Measurements from ENCODE around the gene SLC48A1.
"Not testable (repeated sequence)": the region's sequence is repeated elsewhere in the genome, so short reads cannot be mapped to it uniquely, and the experiment has no call there.

Gene SLC48A1

DNA sequence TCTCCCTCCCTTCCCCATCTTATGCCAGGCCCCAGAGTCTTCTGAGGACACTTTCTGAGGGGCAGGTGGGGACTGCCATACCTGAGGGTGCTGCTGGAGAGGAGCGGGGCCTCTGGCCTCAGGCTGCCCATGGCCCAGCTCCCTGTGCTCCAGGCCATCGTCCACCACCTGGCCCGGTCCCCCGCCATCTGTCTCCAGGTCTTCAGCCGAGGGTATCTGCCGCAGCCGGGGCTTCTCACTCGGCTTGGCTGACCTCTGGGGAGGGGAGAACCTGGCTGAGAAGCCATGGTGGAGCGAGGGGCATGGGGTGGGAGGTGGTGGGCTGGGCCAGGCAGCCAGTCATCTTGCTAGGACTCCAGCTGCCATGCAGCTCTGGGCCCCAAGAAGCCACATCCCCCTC is 21.6 kb downstream of the SLC48A1 start:
- DNase-seq, result no peak

DNA sequence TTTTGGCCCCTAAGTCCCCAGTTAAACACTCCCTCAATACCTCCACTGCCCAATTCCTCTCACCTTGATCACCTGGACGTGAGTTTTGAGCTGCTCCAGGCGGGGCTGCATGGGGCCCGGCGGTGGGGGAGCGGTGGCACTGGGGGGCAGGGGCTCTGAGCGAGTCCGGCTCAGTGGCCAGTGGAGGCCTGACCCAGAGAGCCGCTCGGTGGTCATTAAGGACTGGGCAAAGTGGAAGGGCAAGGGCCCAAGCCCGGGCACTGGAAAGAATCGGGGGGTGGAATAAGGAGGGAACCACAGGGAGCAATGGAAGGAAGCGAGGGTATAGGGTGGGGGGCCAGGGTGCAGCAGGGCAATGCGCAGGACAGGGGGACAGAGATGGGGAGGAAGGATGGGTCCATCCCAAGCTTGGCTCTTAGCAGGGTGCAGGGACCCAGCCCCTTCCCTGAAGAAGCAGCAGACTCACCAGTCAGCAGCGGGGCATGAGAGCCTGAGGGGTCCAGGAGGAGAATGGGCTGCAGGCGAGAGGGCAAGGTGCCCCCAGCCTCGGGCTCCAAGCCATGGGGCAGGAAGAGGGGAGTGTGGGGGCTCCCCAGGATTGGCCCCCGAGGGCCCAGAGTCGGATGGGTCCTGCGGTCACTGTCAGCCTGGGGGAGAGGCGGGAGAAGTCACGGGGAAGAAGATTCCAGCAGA is 22.2 kb downstream of the SLC48A1 start:
- no peak for DNase-seq

DNA sequence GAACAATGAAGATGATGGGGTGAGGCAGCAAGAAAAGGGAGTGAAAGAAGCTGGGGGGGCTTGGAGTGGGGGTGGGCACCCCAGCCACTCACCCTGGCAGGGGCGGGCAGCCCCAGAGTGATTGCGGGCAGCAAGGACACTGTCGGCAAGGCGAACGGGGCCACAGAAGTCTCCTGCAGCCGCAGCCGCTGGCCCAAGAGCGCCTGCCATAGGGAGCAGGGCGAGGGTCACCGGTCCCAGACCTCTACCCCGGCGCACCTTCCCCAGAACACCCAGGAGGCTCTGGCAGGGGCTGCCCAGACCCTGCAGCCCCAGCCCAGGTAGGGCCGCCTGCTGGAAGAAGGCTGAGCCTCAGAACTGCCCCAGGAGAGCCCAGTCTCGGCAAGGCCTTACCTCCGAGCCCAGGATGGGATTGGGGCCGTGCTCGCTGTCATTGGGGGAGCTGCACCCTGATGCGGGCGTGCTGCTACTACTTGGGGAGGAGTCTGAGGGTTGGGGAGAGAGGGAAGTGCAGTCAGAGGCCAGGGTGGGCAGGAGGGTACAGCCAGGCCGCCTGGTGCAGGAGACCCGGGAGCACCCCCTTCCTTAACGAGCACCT is 22.9 kb downstream of the SLC48A1 start:
- no peak for DNase-seq

DNA sequence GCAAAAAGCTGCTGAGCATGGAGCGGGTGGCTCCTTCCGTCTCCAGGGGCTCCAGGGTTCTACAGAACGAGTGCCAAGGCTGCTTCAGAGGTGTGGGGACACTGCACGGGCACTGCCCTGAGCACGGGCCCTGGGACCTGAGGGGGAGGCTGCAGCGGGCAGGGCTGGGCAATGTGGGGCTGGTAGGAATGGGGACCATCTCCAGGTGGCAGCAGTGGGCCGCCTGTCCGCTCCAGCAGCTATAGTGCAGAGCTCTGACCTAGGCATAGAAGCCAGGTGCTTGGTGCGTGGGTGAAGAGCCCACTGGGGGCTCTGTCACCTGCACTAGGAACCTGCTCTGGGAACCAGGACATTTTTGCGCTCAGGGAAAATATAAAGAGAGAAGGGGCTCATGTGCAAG is 24.4 kb downstream of the SLC48A1 start:
- no peak for DNase-seq

DNA sequence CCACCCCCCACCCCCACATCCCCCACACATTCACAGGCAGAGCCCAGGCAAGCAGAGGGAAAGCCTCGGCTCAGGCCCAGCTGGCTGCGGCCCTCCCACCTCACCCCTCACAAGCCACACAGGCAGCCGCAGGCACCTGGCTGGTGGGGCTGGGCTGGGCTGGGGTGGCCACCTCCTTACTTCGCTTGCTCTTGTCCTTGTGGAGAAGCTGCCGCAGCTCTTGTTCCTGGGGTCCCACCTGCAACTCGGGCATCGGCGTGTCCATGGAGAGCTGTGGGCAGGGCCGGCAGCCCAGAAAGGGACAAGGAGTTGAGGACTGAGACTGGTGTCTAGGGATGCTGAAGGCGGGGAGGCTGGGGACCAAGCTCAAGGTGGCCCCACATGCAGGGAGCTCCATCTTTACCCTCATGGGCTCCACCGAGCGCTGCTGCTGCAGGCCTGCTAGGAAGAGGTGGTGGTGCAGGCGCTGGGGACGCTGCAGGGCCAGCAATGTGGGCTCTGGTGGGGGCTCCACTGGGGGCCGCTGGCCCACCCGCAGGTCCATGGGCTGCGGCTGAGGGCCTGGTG is 25.4 kb downstream of the SLC48A1 start:
- no peak for DNase-seq

DNA sequence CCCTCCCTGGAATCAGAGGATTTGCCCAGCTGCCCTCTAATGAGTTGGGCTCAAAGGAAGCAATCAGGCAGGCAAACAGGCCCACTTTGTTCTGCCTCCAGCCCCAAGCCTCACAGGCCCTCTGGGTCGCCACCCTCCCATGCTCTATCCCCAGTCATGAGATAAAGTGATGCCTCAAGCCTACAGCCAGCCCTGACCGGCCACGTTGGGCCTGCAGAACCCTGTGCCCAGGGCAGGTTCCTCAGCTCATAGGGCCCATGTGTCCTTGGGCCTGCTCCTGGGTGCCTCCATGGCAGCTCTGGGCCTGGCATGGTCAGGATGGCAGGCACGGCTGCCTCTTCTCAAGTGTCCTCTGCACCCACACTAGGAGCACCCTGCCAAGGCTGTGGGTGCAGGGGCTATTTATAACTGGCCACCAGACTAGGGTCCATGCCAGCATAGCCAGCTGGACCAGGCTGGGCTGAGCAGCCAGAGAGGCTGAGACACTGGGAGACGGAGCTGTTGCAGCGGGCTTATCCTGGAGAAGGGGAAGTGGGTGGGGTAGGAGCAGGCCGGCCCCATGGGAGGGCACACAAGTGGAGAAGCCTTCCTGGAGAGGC is 26.4 kb downstream of the SLC48A1 start:
- no peak for DNase-seq

DNA sequence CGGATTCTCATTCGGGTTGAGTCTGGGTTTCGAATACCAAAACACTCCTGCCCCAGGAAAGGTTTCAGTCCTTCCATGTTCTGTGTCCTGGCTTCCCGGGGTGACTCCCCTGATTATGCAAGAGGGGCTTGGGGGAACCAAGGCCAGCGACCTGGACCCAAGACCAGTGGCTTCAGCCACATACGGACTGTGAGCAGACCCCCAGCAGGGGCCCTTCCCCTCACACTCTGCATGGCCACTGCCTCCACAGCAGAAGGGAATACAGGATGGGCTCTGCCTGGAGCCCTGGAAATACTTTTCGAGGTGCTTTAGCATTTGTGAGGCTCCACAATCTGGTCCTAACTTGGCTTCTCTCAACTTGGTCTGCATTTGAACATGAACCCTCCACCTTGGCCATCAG is 27.5 kb downstream of the SLC48A1 start:
- no peak for DNase-seq

DNA sequence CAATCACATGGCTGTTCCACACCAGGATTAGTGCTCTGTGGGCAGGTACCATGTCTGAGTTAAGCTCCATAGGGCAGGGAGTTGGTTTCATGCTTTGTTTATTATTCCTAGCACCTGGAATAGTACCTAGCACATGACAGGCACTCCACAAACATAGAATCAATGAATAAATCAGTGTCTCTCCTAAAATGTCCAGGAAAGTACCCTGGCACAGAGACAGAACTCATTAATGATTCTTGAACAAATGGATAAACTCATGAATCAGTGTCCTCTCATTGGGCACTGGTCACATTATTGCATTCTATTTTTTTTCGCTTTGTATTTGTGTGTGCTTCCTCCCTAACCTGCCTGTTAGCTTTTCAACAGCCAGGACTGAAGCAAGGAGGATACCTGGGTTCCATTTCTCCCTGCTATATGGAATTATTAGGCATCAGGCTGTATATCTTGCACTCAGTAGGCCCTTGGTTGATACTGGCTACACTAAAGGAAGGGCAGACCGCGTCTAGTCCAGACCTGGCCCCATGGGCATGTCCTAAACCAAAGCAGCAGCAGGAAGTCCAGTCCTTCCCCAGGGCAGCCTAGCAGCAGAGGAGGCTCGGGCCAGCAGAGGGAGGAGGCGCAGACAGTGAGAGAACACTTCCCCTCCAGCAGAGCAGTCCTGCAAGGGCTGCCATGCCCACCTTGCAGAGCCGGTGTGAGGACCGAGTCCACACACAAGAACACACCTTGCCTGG is 28.3 kb downstream of the SLC48A1 start:
- DNase-seq, result no peak

DNA sequence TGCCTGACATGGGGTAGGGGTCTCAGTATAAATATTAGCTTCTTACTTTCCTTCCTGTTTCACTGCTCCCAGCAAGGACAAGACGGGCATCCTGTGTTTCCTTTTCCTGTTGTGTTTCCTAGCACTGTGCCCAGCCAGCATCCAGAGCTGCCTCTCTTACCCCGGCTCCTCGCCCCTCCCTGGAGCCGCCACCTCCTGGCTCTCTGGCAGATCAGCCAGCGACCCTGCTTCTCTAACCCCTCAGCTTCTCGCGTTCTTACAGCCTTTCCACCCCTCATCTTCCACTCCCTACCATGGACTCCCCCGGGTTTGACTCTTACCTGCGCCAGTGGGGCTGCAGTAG is 28.8 kb downstream of the SLC48A1 start:
- no peak for DNase-seq

DNA sequence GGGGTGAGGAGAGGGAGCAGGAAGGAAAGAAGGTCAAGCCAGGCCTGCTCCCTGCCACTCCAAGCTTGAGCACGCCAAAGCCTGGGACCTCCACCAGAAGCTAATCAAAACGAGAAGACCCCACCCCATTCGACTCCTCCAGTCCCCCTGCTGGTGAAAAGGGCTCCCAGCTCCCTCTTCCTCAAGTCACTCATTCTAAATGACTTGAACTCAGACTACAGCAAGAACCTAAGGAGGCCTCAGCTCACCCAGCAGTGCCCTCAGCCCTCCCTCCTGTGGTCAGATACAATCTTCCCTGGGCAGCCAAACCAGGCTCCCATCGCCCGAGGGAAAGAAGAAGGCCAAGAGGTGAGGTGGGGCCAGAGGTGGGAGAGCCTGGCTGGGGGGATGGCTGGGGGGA is 29.3 kb downstream of the SLC48A1 start:
- no peak for DNase-seq

DNA sequence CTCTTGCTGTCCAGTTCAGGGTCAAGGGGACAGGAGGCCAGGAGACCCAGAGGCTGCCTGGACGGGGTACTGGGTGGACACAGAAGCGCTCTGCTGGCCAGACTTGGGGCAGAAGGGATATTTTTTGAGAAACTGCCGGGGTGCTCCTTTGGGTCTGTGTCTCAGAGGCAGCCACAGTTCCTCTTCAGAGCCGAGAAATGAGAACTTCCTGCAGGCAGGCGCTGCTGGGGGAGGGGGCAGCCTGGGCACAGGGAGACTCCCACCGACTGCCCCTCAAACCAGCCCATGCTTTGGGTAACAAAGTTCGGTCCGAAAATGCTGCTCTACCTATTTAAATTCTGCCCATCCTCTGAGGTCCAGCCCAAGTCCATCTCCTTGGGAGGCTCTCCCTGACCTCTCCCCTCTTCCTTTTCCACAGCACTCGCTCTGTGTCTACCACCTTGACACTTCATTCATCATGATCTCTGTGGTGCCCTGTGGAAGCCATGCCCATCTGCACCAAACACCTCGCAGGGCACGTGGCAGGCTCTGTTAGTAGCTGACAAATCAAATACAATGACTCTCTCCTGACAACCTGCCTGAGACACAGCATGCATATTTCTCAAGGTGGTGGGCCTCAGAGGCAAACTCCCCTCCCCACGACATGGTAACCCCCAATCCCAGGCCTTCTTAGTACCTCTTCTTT is 30.3 kb downstream of the SLC48A1 start:
- no peak for DNase-seq

DNA sequence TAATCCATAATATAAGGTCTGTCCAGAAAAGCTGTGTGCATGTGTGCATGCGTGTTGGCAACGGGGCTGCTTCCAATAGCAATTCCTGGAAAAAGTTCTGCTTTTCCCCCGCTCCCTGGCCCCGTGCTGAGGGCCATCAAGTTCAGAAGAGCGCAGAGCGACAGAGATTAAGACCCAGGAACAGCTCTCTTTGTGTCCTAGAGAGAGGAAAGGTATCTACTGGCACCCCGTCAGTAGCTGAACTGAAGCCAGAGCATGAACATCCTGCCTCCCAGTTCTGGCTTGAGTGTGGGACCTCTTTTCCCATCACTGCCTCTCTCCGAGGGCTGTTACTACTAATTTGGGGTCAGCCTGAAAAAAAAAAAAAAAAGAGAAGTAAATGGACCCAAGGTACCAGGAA is 31.1 kb downstream of the SLC48A1 start:
- DNase-seq, result no peak

DNA sequence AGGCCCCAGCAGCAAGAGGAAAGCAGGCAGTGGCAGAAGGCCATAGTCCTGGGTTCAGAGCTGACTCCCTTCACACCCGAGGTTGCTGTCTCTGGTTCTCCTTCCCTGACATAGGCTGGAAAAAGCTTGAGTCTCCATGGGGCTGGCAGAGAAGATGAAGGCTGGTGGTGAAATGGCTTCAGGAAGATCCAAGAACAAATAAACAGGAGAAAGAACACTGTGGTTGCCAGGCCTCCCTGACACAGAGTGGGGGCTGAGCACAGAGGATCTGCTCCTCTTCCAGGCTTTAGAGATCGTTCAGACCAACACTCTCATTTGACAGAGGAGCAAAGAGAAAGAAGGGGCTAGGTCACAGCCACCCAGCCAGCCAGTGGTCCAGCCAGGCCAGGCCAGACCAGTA is 32.4 kb downstream of the SLC48A1 start:
- no peak for DNase-seq

DNA sequence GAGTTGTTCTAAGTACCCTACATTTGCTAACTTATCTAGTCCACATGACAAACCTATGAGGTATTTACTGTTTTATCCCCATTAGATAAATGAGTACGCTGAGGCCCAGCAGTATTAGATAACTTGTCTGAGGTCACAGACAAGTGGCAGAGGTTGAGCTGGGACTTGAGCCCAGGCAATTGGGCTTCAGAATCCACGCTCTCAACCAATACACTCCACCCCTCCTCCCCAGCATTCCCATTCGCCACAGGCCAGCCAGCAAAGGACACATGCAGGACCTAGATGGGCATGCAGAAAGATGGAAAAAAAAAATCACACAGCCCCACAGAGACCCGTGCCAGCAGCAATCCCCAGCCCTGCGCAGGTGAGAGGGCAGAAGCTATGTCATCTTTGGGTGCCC is 34.3 kb downstream of the SLC48A1 start:
- DNase-seq, result no peak

DNA sequence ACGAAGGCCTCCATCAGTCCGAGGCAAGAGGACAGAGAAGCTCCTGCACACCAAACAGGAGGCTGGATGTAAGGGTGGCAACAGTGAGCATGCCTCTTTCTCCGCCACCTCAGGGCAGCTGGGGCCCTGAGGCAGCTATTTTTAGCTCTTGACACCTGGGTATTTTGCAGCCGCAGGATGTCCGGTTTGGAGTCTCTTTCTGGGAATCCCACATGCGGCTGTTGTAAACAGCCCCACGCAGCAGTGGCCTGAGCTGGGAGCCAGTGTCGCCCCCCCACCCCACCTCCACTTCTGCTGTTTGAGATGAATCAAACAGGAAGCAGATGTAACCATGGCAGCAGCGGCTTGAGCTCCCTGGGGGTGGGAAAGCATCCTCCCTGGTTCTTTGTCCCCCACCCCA is 35.0 kb downstream of the SLC48A1 start:
- DNase-seq, result peak; percentile 86

DNA sequence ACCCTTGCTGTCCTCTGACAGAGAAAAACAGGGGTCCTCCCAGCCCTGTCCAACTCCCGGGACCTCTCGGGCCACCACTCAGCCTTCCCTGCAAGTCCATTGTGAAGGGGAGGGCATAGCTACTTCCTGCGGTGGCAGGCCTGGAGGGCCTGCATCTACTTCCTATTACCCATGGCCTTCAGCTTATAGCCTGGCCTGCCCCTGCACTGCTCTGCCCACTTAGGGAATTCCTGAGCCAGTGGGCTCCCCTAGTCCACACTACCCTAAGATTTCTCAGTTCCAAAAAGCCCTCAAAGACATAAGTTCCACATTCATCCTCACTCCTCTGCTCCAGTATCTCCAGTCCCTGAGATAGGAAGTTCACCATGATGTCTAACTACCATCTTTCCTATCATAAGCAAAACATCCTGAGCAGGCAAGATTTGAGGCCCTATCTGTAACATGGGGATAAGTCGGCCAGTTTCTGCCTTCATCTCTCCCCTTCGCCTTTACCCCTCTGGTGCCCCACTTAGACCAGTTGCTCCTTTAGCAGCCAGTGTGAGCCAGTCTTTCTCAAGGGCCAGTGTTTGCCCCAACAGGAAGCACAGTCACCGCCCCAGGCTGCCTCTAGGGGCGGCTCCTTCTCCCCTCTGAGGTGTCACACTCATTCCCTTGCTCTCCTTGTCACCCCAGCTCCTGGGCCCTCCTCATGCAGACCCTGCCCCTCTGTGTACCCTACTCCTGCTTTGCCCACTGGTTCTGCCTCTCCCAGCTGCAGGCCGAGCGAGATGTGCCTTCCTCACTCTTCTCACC is 35.7 kb downstream of the SLC48A1 start:
- peak; percentile 73 for DNase-seq

DNA sequence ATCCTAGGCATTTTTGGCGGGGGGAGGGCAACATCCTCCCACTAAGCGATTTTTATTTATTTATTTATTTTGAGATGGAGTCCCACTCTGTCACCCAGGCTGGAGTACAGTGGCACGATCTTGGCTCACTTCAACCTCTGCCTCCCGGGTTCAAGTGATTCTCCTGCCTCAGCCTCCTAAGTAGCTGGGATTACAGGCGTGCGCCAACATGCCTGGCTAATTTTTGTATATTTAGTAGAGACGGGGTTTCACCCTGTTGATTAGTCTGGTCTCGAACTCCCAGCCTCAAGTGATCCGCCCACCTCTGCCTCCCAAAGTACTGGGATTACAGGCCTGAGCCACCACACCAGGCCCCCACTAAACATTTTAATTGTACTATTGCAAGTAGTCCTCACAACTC is 36.5 kb downstream of the SLC48A1 start:
- DNase-seq, result not testable (repeated sequence)

DNA sequence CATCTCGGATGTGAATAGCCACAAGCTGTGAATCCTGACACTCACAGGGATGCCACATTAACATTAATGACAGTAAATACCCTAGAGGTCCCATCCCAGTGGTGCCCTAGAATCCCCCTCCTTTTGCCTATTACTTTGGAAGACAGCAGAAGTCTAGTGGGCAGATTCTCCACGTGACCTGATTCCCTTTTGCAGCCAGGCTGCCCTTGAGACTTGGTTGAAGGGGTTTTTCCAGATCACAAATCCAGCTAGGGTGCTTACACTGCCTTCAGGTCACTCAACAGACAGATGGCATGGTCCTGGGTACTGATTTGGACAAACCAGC is 38.0 kb downstream of the SLC48A1 start:
- no peak for DNase-seq

DNA sequence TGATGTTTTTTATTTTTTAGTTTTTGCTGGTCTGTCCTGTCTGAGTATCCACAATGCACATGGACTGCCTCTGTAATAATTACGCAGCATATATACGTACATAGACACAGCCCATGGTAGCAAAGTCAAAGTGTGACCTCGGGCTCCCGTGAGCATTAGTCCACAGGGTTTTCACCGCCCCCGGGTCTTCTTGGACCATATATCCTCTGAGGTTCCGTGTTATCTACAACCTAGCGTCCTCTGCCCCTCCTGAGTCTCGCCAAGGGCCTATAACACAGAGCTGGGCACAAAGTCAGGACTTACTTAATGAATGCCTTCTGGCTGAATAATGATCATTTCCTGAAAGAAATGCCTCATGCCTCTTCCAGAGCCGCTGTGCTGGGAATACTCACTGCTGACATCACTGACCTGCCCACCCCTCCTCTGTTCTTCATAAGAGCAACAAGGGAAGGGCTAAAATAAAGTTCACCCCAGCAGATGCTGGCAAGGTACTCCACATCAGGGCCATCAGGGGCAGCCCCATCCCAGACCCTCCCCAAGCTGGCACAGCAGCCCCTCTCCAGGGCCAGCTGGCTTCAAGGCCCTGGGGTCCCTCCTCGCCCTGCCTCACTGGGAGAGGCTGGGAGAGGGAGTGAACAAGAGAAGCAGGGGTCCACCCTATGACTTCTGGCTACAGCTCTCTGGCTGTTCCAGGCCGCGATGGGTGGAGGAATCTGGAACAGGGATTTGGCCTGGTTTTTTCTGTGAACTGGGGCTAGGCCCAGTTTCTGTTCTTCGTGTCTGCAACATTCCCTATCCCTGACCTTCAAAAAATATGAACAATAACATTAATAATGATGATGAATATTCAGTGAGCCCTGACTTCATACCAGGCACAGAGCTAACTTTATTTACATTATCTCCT is 38.8 kb downstream of the SLC48A1 start:
- DNase-seq, result no peak

DNA sequence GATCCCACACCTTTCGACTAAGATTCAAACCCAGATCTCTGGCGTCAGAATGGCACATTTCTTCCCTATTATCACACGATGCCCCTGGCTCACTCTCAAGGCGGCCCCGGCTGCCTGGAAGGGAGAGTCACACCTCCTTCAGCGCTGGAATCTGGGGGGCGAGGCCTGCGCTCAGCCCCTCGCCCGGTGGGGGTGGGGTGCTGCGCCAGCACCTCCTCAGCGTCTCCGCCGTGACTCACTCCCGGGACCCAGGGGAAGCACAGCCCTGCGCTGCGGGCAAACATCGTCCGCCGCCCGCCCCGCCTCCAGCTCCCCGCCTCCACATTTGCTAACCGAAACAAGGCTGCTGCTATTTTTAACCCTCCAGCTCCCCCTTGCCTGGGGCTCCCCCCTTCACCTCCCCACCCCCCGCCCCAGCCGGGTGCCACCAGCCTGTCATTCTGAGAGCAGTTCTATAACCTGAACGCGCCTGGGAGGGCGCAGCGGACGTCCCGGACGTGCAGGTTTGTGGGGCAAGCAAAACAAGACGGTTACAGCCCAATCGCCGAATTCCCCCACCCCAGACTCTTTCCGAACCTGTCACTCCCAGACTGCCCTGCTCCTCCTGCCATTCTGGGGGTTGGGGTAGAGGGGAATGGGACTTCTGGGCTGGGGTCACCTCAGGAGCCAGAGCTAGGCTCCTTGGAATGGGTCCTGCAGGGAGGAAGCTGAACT is 39.9 kb downstream of the SLC48A1 start:
- peak; percentile 91 for DNase-seq
